ENCODE data around the gene PBX1. TPM values are rescaled to one million over a fixed set of nuclear protein-coding genes. Genes with fewer than 3 reads are reported as not detected.

Gene PBX1
- total RNA-seq, 1 donor from 2014 or later: 37.4 TPM

GRCh38 chr1:164628772-164629171 is 69.8 kb downstream of the PBX1 start:
- intact Hi-C loops (cut with DNase I): no loop called here
- Histone ChIP-seq H3K36me3 (no peaks in the 10 kb centered on the region), H3K9me3 (no peaks in the 10 kb centered on the region), H3K4me3 (no peak overlapping the region), H3K4me1 (no peaks in the 10 kb centered on the region), H3K27ac (no peak overlapping the region), H3K27me3 (no peaks in the 10 kb centered on the region)
- TF ChIP-seq CTCF (IDR thresholded peaks at IDR 0.05): no peak
- DNase-seq (ENCODE audit: low spot score in 2 of 2): no peak

- intact Hi-C loops (cut with DNase I): no loop called here
- DNase-seq (ENCODE audit: low spot score in 2 of 2): no peak
- no peak overlapping the region for H3K27ac ChIP-seq
- no peaks in the 10 kb centered on the region for H3K4me1 ChIP-seq
- H3K36me3 ChIP-seq: no peaks in the 10 kb centered on the region
- TF ChIP-seq CTCF (IDR thresholded peaks at IDR 0.05): no peak
- H3K4me3 ChIP-seq: no peak overlapping the region
- H3K27me3 ChIP-seq: no peaks in the 10 kb centered on the region
- no peaks in the 10 kb centered on the region for H3K9me3 ChIP-seq
These were observed 71.0 kb downstream of the PBX1 start for GRCh38 chr1:164629971-164630370.

- TF ChIP-seq CTCF (IDR thresholded peaks at IDR 0.05): no peak
- H3K4me3 ChIP-seq: no peak overlapping the region
- H3K36me3 ChIP-seq: no peaks in the 10 kb centered on the region
- intact Hi-C loops (cut with DNase I): no loop called here
- DNase-seq (ENCODE audit: low spot score in 2 of 2): no peak
- peaks cover 0 to 4% of the 10 kb centered on the region in 2 donors for H3K4me1 ChIP-seq
- no peak overlapping the region for H3K27ac ChIP-seq
- no peaks in the 10 kb centered on the region for H3K9me3 ChIP-seq
- H3K27me3 ChIP-seq: no peaks in the 10 kb centered on the region
These were observed 71.8 kb downstream of the PBX1 start for GRCh38 chr1:164630626-164631396.

- H3K4me1 ChIP-seq: peaks cover 0 to 13% of the 10 kb centered on the region in 2 donors
- H3K27me3 ChIP-seq: no peaks in the 10 kb centered on the region
- no peak overlapping the region for H3K4me3 ChIP-seq
- no peaks in the 10 kb centered on the region for H3K9me3 ChIP-seq
- no peak for DNase-seq (ENCODE audit: low spot score in 2 of 2)
- H3K36me3 ChIP-seq: no peaks in the 10 kb centered on the region
- intact Hi-C loops (cut with DNase I): no loop called here
- no peak overlapping the region for H3K27ac ChIP-seq
- no peak for TF ChIP-seq CTCF (IDR thresholded peaks at IDR 0.05)
These were observed 72.8 kb downstream of the PBX1 start for GRCh38 chr1:164631751-164632150.

- TF ChIP-seq CTCF (IDR thresholded peaks at IDR 0.05): no peak
- H3K27ac ChIP-seq: no peak overlapping the region
- intact Hi-C loops (cut with DNase I): no loop called here
- no peaks in the 10 kb centered on the region for H3K9me3 ChIP-seq
- H3K4me3 ChIP-seq: no peak overlapping the region
- no peaks in the 10 kb centered on the region for H3K27me3 ChIP-seq
- DNase-seq (ENCODE audit: low spot score in 2 of 2): no peak
- peaks cover 0 to 32% of the 10 kb centered on the region in 2 donors for H3K4me1 ChIP-seq
- H3K36me3 ChIP-seq: no peaks in the 10 kb centered on the region
These were observed 75.0 kb downstream of the PBX1 start for GRCh38 chr1:164633997-164634396.

Data from ascending aorta (tissue), 2 donors.